GM12878 (cell line): ENCODE data around the gene NTN1. TPM values are rescaled to one million over a fixed set of nuclear protein-coding genes. Genes with fewer than 3 reads are reported as not detected.

Experiments used
- ATAC-seq: fragments of 200-7000 bp; cut with Tn5 transposase; 3 replicates; pipeline ENCODE4 v1.9.1; 2020; ENCODE audit warnings: mild to moderate bottlenecking, moderate library complexity
- BruUV-seq: library from RNA; stranded (reverse); fragments of 400-500 nt; replicated peaks from 2 replicates; lab custom pipeline; 2021; lab: Mats Ljungman, UMichigan
- CTCF ChIA-PET: fragments of 300-600 bp; sonication (Branson Sonifier 250); formaldehyde crosslinking; extraction: SDS; loops from one replicate; lab custom pipeline; 2021; ENCODE audit warnings: inconsistent platforms; lab: Yijun Ruan, JAX
- POLR2A ChIA-PET: fragments of 350-600 bp; formaldehyde crosslinking; extraction: SDS; loops from one replicate; lab custom pipeline; 2021; ENCODE audit warnings: inconsistent platforms; lab: Charles Lee
- RAD21 ChIA-PET: fragments of 300-600 bp; sonication (Branson Sonifier 250); formaldehyde crosslinking; loops from one replicate; lab custom pipeline; 2023; ENCODE audit warnings: antibody characterized with exemption; ENCODE audit not compliant: unreplicated experiment; lab: Charles Lee
- SMC1A ChIA-PET: fragments of 300-600 bp; sonication (Branson Sonifier 250); formaldehyde crosslinking; loops from one replicate; lab custom pipeline; 2023; ENCODE audit not compliant: unreplicated experiment, uncharacterized antibody; lab: Charles Lee
- DNase-seq: peaks from one replicate; pipeline ENCODE4 v3.0.0-alpha.2; 2011; ENCODE audit warnings: low read depth, low spot score
- FAIRE-seq: peaks from 3 replicates; lab custom pipeline; 2011; peaks lifted over from hg19 to GRCh38; lab: Jason Lieb, UNC
- H2AFZ ChIP-seq: 2 replicates; pipeline ENCODE4 v1.6.0; 2011; ENCODE audit warnings: low read depth, low read length, control low read depth; ENCODE audit not compliant: control insufficient read depth
- H3K27ac ChIP-seq: 2 replicates; pipeline ENCODE4 v1.5.1; 2011; ENCODE audit warnings: control low read depth; ENCODE audit not compliant: control insufficient read depth, insufficient read depth
- H3K27me3 ChIP-seq, 2 experiments: replicated peaks in 1 of 2; 2 replicates each; pipeline versions ENCODE4 v1.6.0 to v1.6.1; 2011; ENCODE audit warnings: low read length in 1 of 2; ENCODE audit not compliant: control insufficient read depth in 2 of 2, insufficient read depth in 2 of 2
- H3K36me3 ChIP-seq, 2 experiments: 2 replicates each; pipeline ENCODE4 v1.5.1; 2011; ENCODE audit warnings: low read length in 1 of 2; ENCODE audit not compliant: control insufficient read depth in 2 of 2, insufficient read depth in 2 of 2
- H3K4me1 ChIP-seq: 2 replicates; pipeline ENCODE4 v1.6.1; 2011; ENCODE audit warnings: mild to moderate bottlenecking, low read length, moderate library complexity, mixed read lengths; ENCODE audit not compliant: control insufficient read depth, insufficient read depth
- H3K4me2 ChIP-seq: 2 replicates; pipeline ENCODE4 v1.6.0; 2011; ENCODE audit warnings: control low read depth; ENCODE audit not compliant: control insufficient read depth, insufficient read depth
- H3K4me3 ChIP-seq: fragments of 200-600 bp; sonication (generic); 2 replicates; pipeline ENCODE4 v1.5.1; 2016
- H3K79me2 ChIP-seq: 2 replicates; pipeline ENCODE4 v1.6.0; 2011; ENCODE audit warnings: low read length; ENCODE audit not compliant: control insufficient read depth, insufficient read depth
- H3K9ac ChIP-seq: 2 replicates; pipeline ENCODE4 v1.8.0; 2011; ENCODE audit warnings: low read length, control low read depth, mixed read lengths; ENCODE audit not compliant: control insufficient read depth, insufficient read depth
- H3K9me3 ChIP-seq: replicated peaks from 3 replicates; pipeline ENCODE4 v1.5.1; 2011; ENCODE audit warnings: mild to moderate bottlenecking, low read length; ENCODE audit not compliant: control insufficient read depth, insufficient read depth
- H4K20me1 ChIP-seq: 2 replicates; pipeline ENCODE4 v1.6.0; 2011; ENCODE audit not compliant: control insufficient read depth, insufficient read depth
- BCL11A ChIP-seq: IDR thresholded peaks from 2 replicates; pipeline ENCODE4 v1.6.1; 2011; ENCODE audit warnings: low read depth, low read length
- BRCA1 ChIP-seq: IDR thresholded peaks from 2 replicates; pipeline ENCODE4 v1.6.1; 2011; ENCODE audit warnings: low read depth, low read length, improper control_type of control experiment
- PAX8 ChIP-seq: fragments of 450-650 bp; IDR thresholded peaks from 2 replicates; pipeline ENCODE4 v1.6.1; 2017; ENCODE audit warnings: mild to moderate bottlenecking, moderate library complexity
- RBBP5 ChIP-seq: fragments of 200-600 bp; sonication (generic); conservative IDR thresholded peaks from 2 replicates; pipeline ENCODE4 v1.6.1; 2016
- RELB ChIP-seq: fragments of 450-650 bp; IDR thresholded peaks from 2 replicates; pipeline ENCODE4 v1.6.1; 2017; ENCODE audit warnings: low read depth, mild to moderate bottlenecking, moderate library complexity
- TAF1 ChIP-seq: IDR thresholded peaks from 2 replicates; pipeline ENCODE4 v1.6.1; 2011; ENCODE audit warnings: mild to moderate bottlenecking, low read depth, low read length, borderline replicate concordance
- USF2 ChIP-seq: IDR thresholded peaks from 2 replicates; pipeline ENCODE4 v1.6.1; 2011; ENCODE audit warnings: low read depth, low read length, improper control_type of control experiment, borderline replicate concordance
- ZNF207 ChIP-seq: fragments of 450-650 bp; IDR thresholded peaks from 2 replicates; pipeline ENCODE4 v1.6.1; 2014; ENCODE audit warnings: antibody characterized with exemption, mild to moderate bottlenecking, borderline replicate concordance
- WGBS: methylation state at CpG from one replicate; pipeline ENCODE4 v1.1.6; 2016; ENCODE audit warnings: low lambda C conversion rate; ENCODE audit not compliant: insufficient replicate concordance, insufficient coverage; ENCODE audit errors: missing lambda C conversion rate; 5-methylcytosine and 5-hydroxymethylcytosine counted together
- in situ Hi-C: fragments of 300-500 bp; cut with MboI; formaldehyde crosslinking; loops from 9 replicates; pipeline ENCODE4 v1.14.3; 2018; ENCODE audit warnings: mixed read lengths
- intact Hi-C: fragments of 100-400 bp; cut with micrococcal nuclease; formaldehyde crosslinking; loops from one replicate; pipeline ENCODE4 v1.14.2; 2022; ENCODE audit not compliant: unreplicated experiment
- polyA plus RNA-seq, 11 experiments: library from polyadenylated mRNA; depleted of rRNA in 4 of 11; unstranded in 6 of 11; stranded (reverse) in 5 of 11; fragments of >200 nt; fragmentation: Nextera tagmentation in 4 of 11; fragmentation: Illumina TruSeq in 1 of 11; extraction: Ambion mirVana in 4 of 11; extraction: Trizol in 1 of 11; gene quantifications; 1 replicate in 1 of 11; 2 replicates in 10 of 11; pipeline versions ENCODE4 v1.2.1 to v1.2.3, GENCODE V29; 2011 to 2016; ENCODE audit warnings: inconsistent platforms in 2 of 11, missing spikeins in 2 of 11, low read depth in 1 of 11
- total RNA-seq, 4 experiments: library from RNA; depleted of rRNA in 3 of 4; stranded (reverse); fragments of >200 nt in 3 of 4; fragmentation: Illumina TruSeq in 1 of 4; extraction: Trizol in 1 of 4; gene quantifications; 2 replicates each; pipeline versions ENCODE4 v1.2.1 to v1.2.3, GENCODE V29; 2013 to 2021
- TF ChIP-seq, protein P1 (sequence below), 3 experiments: IDR thresholded peaks in 2 of 3; conservative IDR thresholded peaks in 1 of 3; 2 replicates each; pipeline ENCODE4 v1.5.1; 2011; ENCODE audit warnings: low read depth in 3 of 3, low read length in 3 of 3, mild to moderate bottlenecking in 3 of 3, control low read depth in 2 of 3, moderate library complexity in 2 of 3, inconsistent platforms in 1 of 3, mixed read lengths in 1 of 3; ENCODE audit not compliant: control insufficient read depth in 2 of 3, insufficient read depth in 1 of 3; ENCODE audit errors: extremely low read depth in 1 of 3

Gene NTN1
- total and polyA plus RNA-seq, 10 of the 15 experiments (the other 5 are each of a cell fraction or from before 2014, with no cell fraction given), result 0.02 to 0.89 (median 0.35) TPM

GRCh38 chr17:9242497-9242881, 221.2 kb downstream of the NTN1 start:
- Histone ChIP-seq H3K9me3 (no peaks in the 10 kb centered on the region), H4K20me1 (no peaks in the 10 kb centered on the region), H3K27ac (no peak overlapping the region), H3K79me2 (no peaks in the 10 kb centered on the region), H3K4me2 (no peak overlapping the region), H3K9ac (no peak overlapping the region), H3K4me1 (peaks cover 8% of the 10 kb centered on the region; the same call in 1 of the 2 replicates), H2AFZ (no peak overlapping the region), H3K4me3 (no peak overlapping the region), H3K27me3 (no peaks in the 10 kb centered on the region), H3K36me3 (no peaks in the 10 kb centered on the region)
- no TSS peak for BruUV-seq
- ChIA-PET POLR2A (no interaction called here), CTCF (interaction anchor here (0.6 kb wide), 1 partner anchor 829 kb away, joined by 3 read pairs; no protein-coding TSS in a partner anchor), RAD21 (no interaction called here), SMC1A (no interaction called here)
- DNase-seq (no peak), FAIRE-seq (no peak), ATAC-seq (no peak)
- intact Hi-C loops, result no loop called here
- TF ChIP-seq TAF1 (no peak), RELB (no peak), PAX8 (no peak)
- 70% methylated on average over 16 of the region's 16 CpGs for WGBS
- in situ Hi-C loops, result no loop called here

DNA sequence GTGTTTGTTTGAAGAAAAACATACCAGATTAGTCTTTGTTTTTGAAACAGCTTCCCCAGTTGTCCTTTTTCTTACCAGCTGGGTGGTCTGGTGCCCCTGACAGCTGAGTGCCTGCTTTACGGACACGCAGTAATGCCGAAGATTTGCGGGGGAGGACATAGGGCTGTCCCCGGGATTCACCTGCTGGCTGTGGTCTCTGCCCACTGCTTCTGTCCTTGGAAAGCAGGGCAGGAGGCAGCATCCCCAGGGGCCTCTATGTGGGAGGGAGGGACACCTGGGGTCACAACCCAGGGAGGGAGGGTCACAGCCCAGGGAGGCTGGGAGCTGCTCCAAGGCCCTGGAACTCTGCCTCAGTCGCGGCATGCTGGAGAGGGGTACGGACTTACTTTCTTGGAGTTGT, 221.7 kb downstream of the NTN1 start:
- DNase-seq (no peak), ATAC-seq (no peak), FAIRE-seq (no peak)
- H3K9ac ChIP-seq, result no peak overlapping the region
- intact Hi-C loops, result no loop called here
- no peak overlapping the region for H2AFZ ChIP-seq
- ChIA-PET RAD21 (no interaction called here), POLR2A (no interaction called here), SMC1A (no interaction called here), CTCF (interaction anchor here (0.6 kb wide), 1 partner anchor 828 kb away, joined by 3 read pairs; no protein-coding TSS in a partner anchor)
- H3K4me3 ChIP-seq, result no peak overlapping the region
- no peaks in the 10 kb centered on the region for H3K79me2 ChIP-seq
- no peaks in the 10 kb centered on the region for H4K20me1 ChIP-seq
- H3K4me1 ChIP-seq, result peaks cover 8% of the 10 kb centered on the region; the same call in 1 of the 2 replicates
- BruUV-seq, result no TSS peak
- no peak overlapping the region for H3K27ac ChIP-seq
- H3K27me3 ChIP-seq, result no peaks in the 10 kb centered on the region
- no peak overlapping the region for H3K4me2 ChIP-seq
- no peaks in the 10 kb centered on the region for H3K36me3 ChIP-seq
- 65% methylated on average over 8 of the region's 8 CpGs for WGBS
- in situ Hi-C loops, result no loop called here
- no peaks in the 10 kb centered on the region for H3K9me3 ChIP-seq
- no peak for TF ChIP-seq USF2
- no peak for TF ChIP-seq RBBP5
- no peak for TF ChIP-seq ZNF207
- no peak for TF ChIP-seq BCL11A
- TF ChIP-seq, protein P1, sequence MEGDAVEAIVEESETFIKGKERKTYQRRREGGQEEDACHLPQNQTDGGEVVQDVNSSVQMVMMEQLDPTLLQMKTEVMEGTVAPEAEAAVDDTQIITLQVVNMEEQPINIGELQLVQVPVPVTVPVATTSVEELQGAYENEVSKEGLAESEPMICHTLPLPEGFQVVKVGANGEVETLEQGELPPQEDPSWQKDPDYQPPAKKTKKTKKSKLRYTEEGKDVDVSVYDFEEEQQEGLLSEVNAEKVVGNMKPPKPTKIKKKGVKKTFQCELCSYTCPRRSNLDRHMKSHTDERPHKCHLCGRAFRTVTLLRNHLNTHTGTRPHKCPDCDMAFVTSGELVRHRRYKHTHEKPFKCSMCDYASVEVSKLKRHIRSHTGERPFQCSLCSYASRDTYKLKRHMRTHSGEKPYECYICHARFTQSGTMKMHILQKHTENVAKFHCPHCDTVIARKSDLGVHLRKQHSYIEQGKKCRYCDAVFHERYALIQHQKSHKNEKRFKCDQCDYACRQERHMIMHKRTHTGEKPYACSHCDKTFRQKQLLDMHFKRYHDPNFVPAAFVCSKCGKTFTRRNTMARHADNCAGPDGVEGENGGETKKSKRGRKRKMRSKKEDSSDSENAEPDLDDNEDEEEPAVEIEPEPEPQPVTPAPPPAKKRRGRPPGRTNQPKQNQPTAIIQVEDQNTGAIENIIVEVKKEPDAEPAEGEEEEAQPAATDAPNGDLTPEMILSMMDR (IDR thresholded peaks at IDR 0.05 in 2 of 3, conservative IDR thresholded peaks at IDR 0.05 in 1 of 3; ENCODE audit: control insufficient read depth in 2 of 3, extremely low read depth in 1 of 3, insufficient read depth in 1 of 3, low read depth in 3 of 3, low read length in 3 of 3), result no peak
- no peak for TF ChIP-seq BRCA1
